RWPE2 (cell line): ENCODE measurements around the gene SEPTIN1.

Experiments
- ATAC-seq: fragments of 200-7000 bp; cut with Tn5 transposase; 3 replicates; pipeline ENCODE4 v1.9.1; 2021; ENCODE audit warnings: low read depth
- DNase-seq: peaks from one replicate; pipeline ENCODE4 v3.0.0-alpha.2; 2020; ENCODE audit warnings: low spot score
- H3K27ac ChIP-seq: fragments of 450-650 bp; 2 replicates; pipeline ENCODE4 v1.5.1; 2017; ENCODE audit warnings: mild to moderate bottlenecking; ENCODE audit not compliant: poor library complexity, severe bottlenecking
- H3K27me3 ChIP-seq: fragments of 250-450 bp; sonication (Bioruptor Pico); 2 replicates; pipeline ENCODE4 v1.5.1; 2021; ENCODE audit warnings: mild to moderate bottlenecking, moderate library complexity; ENCODE audit not compliant: insufficient read depth, poor library complexity, severe bottlenecking
- H3K36me3 ChIP-seq: fragments of 250-450 bp; sonication (Bioruptor Pico); 2 replicates; pipeline ENCODE4 v1.5.1; 2020; ENCODE audit warnings: low read depth, mild to moderate bottlenecking, moderate library complexity
- H3K4me1 ChIP-seq: fragments of 250-450 bp; sonication (Bioruptor Pico); 2 replicates; pipeline ENCODE4 v1.5.1; 2021; ENCODE audit warnings: mild to moderate bottlenecking, moderate library complexity; ENCODE audit not compliant: insufficient read depth, poor library complexity, severe bottlenecking
- H3K4me3 ChIP-seq: fragments of 250-450 bp; sonication (Bioruptor Pico); 2 replicates; pipeline ENCODE4 v1.5.1; 2021; ENCODE audit warnings: mild to moderate bottlenecking, moderate library complexity; ENCODE audit not compliant: severe bottlenecking
- H3K9me3 ChIP-seq: fragments of 250-450 bp; sonication (Bioruptor Pico); 2 replicates; pipeline ENCODE4 v1.5.1; 2021; ENCODE audit warnings: mild to moderate bottlenecking, moderate library complexity; ENCODE audit not compliant: severe bottlenecking
- CTCF ChIP-seq: fragments of 450-650 bp; IDR thresholded peaks from one replicate; pipeline ENCODE4 v1.5.1; 2017; ENCODE audit warnings: mild to moderate bottlenecking, moderate library complexity; ENCODE audit not compliant: poor library complexity, severe bottlenecking

Gene SEPTIN1

GRCh38 chr16:30401768-30402425 is 19.5 kb upstream of the SEPTIN1 start:
- no peak for DNase-seq
- no peak for ATAC-seq
- TF ChIP-seq CTCF: no peak
- no peaks in the 10 kb centered on the region for H3K9me3 ChIP-seq
- H3K27ac ChIP-seq: no peak overlapping the region
- H3K36me3 ChIP-seq: peaks cover 7% of the 10 kb centered on the region
- H3K4me1 ChIP-seq: no peaks in the 10 kb centered on the region
- H3K27me3 ChIP-seq: no peaks in the 10 kb centered on the region
- no peak overlapping the region for H3K4me3 ChIP-seq

GRCh38 chr16:30399435-30400186 is 17.2 kb upstream of the SEPTIN1 start:
- ATAC-seq (no peak), DNase-seq (no peak)
- peak overlapping the region; percentile 84 for H3K27ac ChIP-seq
- H3K36me3 ChIP-seq: peaks cover 7% of the 10 kb centered on the region
- no peaks in the 10 kb centered on the region for H3K27me3 ChIP-seq
- no peak for TF ChIP-seq CTCF
- no peaks in the 10 kb centered on the region for H3K9me3 ChIP-seq
- H3K4me1 ChIP-seq: no peaks in the 10 kb centered on the region
- H3K4me3 ChIP-seq: peak overlapping the region; percentile 47

GRCh38 chr16:30398661-30399434 is 16.5 kb upstream of the SEPTIN1 start:
- DNase-seq: no peak
- peaks cover 7% of the 10 kb centered on the region for H3K36me3 ChIP-seq
- ATAC-seq: no peak
- no peaks in the 10 kb centered on the region for H3K9me3 ChIP-seq
- no peaks in the 10 kb centered on the region for H3K27me3 ChIP-seq
- H3K4me3 ChIP-seq: no peak overlapping the region
- no peak for TF ChIP-seq CTCF
- H3K4me1 ChIP-seq: no peaks in the 10 kb centered on the region
- H3K27ac ChIP-seq: peak overlapping the region; percentile 84

GRCh38 chr16:30397776-30398660 is 15.7 kb upstream of the SEPTIN1 start:
- Histone ChIP-seq H3K27me3 (no peaks in the 10 kb centered on the region), H3K27ac (no peak overlapping the region), H3K4me1 (no peaks in the 10 kb centered on the region), H3K4me3 (no peak overlapping the region), H3K9me3 (no peaks in the 10 kb centered on the region), H3K36me3 (peaks cover 7% of the 10 kb centered on the region)
- DNase-seq (no peak), ATAC-seq (no peak)
- no peak for TF ChIP-seq CTCF
